Stimulated activated naive CD4-positive, alpha-beta T cell (primary cell): ENCODE measurements around the gene PYCARD.
A peak's percentile ranks its signal among the peaks of the same experiment; 100 is the strongest.
"Not testable (repeated sequence)": the region's sequence is repeated elsewhere in the genome, so short reads cannot be mapped to it uniquely, and the experiment has no call there.

Experiments
- DNase-seq, 6 experiments: peaks; one replicate each; lab custom pipeline; 2025; lab: John Stamatoyannopoulos, UW

Gene PYCARD

DNA sequence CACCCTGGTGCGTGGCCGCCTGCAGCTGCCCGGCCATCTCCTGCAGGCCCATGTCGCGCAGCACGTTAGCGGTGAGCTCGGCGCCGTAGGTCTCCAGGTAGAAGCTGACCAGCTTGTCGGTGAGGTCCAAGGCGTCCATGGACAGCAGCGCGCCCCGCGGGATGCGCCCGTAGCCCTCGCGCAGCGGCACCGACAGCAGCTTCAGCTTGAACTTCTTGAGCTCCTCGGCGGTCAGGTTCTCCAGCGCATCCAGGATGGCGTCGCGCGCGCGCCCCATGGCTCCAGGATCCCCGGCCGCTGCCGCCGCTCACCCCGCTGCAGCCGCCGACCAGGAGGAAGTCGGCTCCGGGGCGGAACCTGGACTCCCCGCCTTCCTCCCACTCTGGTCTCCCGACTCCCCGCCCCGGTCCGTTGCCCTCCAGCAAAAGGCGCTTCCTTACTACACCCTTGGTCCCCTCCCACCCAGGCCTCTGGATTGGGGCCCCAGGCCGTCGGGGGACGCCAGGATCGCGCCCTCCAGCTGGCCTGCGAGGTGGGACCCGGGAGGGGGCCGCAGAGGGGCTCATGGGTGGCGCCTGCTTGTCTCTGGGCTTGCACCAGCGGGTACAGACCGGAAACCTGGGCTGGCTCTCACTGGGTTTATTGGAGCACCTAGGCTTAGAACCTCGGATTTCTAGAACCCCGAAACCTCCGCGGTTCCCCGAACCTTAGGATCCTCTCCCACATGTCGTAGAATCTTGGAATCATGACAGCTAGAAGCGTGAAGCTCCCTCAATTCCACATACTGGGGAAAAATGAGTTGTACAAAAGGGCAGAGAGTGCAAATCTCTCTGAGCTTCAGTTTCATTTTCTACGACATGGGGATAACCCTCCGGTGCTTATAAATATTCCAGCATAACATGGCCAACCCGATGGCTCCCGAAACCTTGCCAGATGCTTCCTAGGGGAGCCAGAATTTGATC, at the start of gene PYCARD:
PYCARD (minus strand) TSS at position 347 of the 962 bp plus-strand sequence; CDS start at position 277, 70 bp downstream.
- DNase-seq = peak in 4 of 6 experiments; percentile 27 to 61 (median 56)

DNA sequence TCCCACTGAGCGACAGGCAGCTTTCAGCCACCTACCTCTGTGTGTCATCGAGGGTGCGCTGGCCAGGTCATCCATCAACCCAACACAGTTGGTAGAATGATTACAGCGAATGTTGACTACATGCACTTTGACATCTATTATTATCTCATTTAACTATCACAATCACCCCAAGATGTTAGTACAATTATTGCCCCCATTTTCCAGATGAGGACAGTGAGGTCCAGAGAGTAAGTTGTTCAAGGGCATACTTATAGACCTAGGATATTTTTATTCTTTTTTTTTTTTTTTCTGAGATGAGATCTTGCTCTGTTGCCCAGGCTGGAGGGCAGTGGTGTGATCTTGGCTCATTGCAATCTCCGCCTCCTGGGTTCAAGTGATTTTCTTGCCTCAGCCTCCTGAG, 48.9 kb upstream of the PYCARD start:
- no peak for DNase-seq

DNA sequence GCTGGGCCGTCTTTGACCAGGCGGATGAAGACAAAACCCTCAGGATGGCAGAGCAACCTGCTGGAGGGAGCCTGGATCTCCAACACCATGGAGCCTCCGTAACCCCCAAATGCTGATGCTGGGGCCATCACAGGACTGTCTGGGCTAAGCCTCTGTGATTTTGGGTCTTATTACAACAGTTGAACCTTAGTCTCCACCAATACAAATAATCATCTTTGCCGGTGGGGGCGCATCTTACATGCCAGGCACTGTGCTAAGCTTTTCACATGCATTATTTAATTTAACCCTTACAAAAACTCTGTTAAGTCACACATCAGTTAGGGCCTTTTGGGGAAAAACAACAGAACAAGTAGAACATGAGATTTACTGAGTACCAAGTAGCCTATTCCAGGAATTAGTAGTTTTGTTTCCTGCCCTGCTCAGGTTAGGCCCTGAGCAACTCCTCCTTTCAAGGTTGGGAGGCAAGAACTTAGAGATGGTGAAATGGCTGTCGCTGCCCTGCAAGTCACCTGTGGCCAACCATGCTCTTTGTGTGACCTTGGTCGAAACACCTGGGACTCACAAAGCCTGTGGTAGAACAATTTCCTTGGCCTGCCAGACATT, 48.3 kb upstream of the PYCARD start:
- no peak for DNase-seq

DNA sequence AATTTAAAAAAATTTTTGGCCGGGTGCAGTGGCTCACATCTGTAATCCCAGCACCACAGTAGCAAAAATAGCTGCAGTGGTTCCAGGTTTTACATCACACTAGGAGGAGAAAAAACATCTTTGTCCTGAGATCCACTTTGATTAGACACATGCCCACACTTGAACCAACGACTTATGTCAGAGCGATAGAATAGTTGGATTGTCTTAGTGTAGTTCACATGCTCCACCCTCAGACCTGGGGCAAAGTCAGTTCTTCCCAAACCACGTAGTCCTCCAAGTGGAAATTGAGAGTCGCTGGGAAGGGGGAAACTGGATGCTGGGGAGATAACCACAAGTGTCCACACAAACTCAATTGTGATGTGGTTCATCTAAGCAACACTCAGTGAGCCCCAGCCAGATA, 45.8 kb upstream of the PYCARD start:
- no peak for DNase-seq

DNA sequence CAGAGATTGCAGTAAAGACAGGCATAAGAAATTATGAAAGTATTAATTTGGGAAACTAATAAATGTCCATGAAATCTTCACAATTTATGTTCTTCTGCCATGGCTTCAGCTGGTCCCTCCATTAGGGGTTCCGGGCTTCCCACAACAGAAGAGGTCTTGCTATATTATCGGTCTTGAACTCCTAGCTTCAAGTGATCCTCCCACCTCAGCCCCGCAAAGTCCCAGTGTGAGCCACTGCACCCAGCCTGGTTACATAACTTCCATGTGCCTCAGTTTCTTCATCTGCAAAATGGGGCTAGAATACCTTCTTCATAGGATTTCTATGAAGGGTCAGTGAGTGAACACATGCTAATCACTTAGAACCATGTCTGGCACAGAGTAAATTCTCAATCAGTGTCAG, 43.7 kb upstream of the PYCARD start:
- DNase-seq = no peak

DNA sequence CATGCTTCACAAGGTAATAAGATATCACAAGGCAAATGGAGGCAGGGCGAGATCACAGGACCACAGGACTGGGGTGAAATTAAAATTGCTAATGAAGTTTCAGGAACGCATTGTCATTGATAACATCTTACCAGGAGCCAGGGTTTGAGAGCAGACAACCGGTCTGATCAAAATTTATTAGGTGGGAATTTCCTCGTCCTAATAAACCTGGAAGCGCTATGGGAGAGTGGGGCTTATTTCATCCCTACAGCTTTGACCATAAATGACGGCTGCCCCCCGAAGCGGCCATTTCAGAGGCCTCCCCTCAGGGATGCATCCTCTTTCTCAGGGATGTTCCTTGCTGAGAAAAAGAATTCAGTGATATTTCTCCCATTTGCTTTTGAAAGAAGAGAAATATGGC, 43.0 kb upstream of the PYCARD start:
- DNase-seq = not testable (repeated sequence)

DNA sequence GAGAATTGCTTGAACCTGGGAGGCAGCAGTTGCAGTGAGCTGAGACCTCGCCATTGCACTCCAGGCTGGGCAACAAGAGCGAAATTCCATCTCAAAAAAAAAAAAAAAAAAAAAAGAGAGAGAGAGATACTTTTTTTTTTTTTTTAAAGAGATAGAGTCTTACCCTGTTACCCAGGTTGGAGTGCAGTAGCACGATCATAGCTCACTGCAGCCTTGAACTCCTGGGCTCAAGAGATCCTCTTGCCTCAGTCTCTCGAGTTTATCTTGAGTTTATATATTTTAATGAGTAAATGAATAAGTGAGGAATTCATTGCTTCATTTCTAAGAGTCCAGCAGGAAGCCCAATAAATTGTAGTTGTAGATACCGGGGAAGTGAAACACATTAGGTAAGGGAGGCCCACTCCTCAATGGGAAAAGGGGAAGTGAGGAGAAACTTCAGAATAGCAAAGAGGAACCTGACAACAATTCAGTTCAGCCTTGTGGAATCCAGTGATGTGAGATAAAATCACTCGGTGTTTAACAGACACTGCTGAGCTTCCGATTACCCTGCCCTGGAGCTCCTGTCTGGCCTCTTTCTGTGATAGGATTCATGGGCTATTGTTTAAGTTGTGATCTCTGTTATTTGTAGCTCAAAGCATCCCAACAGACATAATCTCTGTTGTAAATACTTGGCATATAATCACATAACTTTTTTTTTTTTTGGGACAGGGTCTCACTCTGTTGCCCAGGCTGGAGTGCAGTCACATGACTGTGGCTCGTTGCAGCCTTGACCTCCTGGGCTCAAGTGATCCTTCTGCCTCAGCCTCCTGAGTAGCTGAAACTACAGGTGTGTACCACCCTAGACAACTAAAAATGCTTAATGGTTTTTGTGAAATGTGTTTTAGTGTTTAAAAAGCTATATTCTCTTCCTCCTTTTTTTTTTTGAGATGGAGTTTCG, 41.4 kb upstream of the PYCARD start:
- no peak for DNase-seq

DNA sequence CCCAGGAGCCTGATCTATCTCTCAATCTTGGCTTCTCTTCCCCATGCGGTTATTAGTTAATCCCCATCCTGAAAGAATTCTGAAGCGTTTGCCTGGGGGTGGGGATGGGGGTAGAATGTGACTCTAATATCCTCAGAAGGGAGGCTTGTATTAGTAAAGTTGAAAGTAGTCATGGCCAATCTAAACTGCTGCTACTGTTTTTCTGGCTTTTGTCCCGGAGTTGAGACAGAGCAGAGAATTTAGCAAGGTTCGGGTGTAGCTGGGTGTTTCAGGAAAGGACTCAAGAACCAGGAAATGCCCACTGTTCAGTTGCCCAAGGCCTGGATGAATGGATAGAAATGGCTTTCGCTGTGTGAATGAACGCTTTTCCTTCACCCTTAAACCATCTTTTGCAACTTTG, 39.6 kb upstream of the PYCARD start:
- no peak for DNase-seq

DNA sequence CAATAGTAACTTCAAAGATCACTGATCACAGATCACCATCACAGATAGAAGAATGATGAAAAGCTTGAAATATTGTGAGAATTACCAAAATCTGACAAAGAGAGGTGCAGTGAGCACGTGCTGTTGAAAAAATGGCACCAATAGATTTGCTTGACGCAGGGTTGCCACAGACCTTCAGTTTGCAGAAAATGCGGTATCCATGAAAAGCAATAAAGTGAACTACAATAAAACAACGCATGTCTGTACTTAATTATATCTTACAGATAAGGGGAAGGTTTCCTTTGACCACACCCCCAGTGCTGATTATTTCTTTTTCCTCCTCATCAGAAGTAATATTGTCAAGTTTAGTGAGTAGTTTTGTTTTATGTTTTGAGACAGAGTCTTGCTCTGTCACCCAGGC, 35.5 kb upstream of the PYCARD start:
- no peak for DNase-seq

DNA sequence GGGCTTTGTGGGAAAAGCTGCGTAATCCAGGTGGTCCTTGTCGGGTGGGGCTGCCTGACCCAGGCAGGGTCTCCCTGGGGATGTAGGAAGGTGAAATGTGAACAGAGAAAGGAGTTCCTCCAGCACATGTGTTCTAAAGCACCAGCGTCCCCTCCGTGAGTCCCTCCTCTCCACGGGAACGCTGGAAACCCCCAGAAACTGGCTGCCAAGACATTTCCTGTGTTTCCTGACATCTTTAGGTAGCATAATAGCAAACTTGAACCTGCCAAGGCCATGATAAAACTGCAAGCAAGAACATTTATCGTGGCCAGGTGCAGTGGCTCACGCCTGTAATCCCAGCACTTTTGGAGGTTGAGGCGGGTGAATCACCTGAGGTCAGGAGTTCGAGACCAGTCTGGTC, 26.9 kb upstream of the PYCARD start:
- no peak for DNase-seq

DNA sequence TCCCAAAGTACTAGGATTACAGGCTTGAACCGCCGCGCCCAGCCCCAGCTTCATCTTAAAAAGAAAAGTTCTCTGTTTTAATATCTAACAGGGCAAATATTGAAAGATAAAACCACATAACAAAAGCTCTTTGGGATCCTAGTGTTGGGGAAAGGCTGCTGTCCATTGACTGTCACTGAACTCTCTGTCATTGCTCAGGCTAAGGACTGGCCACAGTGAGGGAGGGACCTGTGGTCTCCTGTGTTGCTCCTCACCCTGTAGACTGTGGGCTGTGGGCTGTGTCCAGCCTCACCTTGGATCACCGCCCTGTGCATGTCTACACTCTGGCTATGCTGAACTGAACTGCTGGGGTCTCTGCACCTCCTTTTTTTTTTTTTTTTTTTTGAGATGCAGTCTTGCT, 25.6 kb upstream of the PYCARD start:
- no peak for DNase-seq

DNA sequence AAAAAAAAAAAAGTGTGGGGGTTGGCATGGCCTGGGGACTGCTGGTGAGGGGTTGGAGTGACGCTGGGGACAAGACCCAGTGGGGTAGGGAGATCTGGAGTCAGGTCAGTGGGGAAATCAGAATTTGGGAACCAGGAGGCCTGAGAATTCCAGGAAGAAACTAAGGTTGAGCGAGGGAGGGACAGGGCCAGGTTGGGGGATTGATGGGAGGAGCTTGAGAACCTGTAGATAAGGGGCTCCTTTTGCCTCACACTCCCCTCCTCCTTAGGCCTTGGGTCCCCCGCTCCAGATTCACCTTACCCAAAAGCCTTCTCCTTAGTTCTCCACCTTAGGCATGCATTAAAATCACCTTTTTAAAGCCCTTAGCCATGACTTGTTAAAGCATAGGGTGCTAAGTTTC, 22.6 kb upstream of the PYCARD start:
- DNase-seq = no peak

DNA sequence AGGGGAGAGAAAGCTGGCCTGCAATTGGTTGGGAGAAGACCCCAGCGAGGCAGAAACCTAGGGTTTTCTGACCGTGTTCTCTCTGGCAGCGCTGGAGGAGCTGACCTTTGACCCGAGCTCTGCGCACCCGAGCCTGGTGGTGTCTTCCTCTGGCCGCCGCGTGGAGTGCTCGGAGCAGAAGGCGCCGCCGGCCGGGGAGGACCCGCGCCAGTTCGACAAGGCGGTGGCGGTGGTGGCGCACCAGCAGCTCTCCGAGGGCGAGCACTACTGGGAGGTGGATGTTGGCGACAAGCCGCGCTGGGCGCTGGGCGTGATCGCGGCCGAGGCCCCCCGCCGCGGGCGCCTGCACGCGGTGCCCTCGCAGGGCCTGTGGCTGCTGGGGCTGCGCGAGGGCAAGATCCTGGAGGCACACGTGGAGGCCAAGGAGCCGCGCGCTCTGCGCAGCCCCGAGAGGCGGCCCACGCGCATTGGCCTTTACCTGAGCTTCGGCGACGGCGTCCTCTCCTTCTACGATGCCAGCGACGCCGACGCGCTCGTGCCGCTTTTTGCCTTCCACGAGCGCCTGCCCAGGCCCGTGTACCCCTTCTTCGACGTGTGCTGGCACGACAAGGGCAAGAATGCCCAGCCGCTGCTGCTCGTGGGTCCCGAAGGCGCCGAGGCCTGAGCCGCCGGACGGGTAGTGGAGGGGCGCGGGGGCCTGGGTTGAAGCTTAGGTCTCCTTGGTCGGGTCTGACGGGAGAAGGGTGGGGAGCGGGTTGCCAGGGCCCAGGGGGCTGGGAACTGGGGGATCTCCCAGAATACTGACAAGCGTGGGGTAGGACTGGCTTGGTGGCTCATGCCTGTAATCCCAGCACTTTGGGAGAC, 21.8 kb upstream of the PYCARD start:
- DNase-seq = no peak

DNA sequence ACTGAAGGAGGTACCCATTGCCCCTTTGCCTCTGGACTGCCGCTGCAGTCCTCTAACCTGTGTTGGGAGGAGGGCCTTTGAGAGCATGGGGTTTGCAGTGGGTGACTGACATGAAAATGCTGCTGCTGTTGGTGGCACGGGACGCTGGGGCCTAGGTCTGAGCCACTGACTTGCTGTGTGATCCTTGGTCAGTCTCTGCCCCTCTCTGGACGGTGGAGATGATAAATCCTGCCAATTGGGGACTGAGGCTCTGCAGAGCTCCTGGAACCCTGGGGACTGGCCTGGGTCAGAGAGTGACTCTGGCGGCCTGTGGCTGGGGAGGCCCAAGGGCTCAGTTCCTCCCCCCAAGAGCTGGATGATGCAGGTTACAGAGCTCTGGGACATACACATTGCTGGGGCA, 20.5 kb upstream of the PYCARD start:
- no peak for DNase-seq

DNA sequence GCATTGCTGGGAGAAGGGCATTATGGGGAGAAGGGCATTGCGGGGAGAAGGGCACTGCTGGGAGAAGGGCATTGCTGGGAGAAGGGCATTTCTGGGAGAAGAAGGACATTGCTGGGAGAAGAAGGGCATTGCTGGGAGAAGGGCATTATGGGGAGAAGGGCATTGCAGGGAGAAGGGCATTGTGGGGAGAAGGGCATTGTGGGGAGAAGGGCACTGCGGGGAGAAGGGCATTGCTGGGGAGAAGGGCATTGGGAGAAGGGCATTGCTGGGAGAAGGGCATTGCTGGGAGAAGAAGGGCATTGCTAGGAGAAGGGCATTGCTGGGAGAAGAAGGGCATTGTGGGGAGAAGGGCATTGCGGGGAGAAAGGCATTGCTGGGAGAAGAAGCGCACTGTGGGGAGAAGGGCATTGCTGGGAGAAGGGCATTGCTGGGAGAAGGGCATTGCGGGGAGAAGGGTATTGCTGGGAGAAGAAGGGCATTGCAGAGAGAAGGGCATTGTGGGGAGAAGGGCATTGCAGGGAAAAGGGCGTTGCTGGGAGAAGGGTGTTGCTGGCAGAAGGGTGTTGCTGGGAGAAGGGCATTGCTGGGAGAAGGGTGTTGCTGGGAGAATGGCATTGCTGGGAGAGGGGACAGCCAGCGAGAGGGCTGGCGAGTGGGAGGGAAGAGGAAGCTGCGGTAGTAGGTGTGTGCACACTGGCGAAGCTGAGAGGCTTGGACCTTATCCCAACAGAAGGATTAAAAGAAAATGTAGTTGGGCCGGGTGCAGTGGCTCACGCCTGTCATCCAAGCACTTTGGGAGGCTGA, 19.0 kb upstream of the PYCARD start:
- DNase-seq = no peak

DNA sequence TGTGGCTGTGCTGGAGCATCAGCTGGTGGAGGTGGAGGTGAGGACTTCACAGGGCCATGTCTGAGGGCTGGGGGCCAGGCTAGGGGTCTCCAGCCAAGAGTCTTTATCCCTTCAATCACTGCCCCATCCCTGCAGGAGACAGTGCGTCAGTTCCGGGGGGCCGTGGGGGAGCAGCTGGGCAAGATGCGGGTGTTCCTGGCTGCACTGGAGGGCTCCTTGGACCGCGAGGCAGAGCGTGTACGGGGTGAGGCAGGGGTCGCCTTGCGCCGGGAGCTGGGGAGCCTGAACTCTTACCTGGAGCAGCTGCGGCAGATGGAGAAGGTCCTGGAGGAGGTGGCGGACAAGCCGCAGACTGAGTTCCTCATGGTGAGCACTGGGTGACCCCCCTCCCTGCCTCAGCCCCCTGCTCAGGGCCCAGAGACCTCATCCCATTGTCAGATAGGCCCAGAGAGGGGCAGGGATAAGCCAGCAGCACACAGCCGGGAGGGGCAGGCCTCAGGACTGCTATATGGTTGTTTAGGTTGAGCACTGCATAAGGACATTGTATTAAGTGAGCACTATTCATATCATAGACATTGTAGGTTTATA, 16.7 kb upstream of the PYCARD start:
- DNase-seq = no peak

DNA sequence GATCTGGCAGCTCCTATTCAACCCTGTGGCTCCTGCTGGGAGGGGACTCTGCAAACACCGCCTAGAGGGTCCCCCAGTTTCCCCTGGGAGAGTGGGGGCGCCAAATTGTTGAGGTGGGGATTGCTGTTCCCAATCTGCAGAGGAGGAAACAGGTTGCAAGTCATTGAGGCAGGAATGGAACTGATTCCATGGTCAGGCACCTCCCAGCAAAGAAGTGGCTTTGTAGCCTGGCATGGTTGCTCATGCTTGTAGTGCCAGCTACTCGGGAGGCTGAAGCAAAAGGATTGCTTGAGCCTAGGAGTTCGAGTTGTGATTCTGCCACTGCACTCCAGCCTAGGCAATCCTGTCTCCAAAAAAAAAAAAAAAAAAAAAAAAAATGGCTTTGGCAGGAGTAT, 14.6 kb upstream of the PYCARD start:
- no peak for DNase-seq

DNA sequence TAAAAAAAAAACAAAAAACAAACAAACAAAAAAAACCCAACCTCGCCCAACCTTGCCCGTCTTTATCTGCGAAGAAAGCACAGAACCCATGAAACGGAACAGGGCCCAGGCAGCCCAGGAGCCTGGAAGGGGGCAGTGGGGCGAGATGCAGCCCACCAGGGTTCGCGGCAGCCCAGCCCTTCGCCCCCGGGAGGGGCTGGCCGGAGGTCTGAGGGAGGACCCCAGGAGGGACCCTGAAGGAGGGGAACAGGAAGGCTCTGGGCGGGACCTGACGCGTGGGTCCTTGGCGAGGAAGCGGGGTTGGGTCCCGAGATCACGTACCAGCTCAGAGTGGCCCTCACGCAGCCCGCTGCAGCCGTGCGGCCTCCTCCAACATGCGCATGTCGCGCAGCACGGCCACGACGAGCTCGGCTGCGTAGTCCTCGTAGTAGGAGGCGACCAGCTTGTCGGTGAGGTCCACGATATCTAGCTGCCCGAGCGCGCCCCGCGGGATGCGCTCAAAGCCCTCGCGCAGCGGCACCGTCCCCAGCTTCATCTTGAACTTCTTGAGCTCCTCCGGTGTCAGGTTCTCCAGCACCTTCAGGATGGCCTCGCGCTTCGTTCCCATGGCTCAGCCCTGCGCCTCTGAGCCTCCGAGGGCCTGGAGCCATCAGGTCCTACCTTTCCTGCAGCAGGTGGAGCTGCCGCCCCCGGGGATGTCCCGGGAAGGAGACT, 14.0 kb upstream of the PYCARD start, which contains the start of gene PYDC1:
PYDC1 (minus strand) TSS at position 714 of the 714 bp plus-strand sequence; CDS start at position 607, 107 bp downstream.
- DNase-seq = peak in 2 of 6 experiments; percentile 15 to 29
